Psoas muscle (tissue), 8 donors: ENCODE measurements around the gene ATMIN. TPM values are rescaled to one million over a fixed set of nuclear protein-coding genes. Genes with fewer than 3 reads are reported as not detected.

Source experiments
- ATAC-seq, 4 donors: fragments of 200-7000 bp; cut with Tn5 transposase; one replicate each; pipeline ENCODE4 v1.9.1; 2020; ENCODE audit warnings: moderate library complexity in 3 of 4, mild to moderate bottlenecking in 2 of 4
- DNase-seq, 2 donors: peaks; one replicate each; pipeline ENCODE4 v3.0.0-alpha.2; 2020
- H3K27ac ChIP-seq: fragments of 200-600 bp; one replicate; pipeline ENCODE4 v1.8.0; 2022
- H3K27me3 ChIP-seq, 3 donors: fragments of 200-600 bp in 1 of 3; one replicate each; pipeline versions ENCODE4 v1.6.1 to v1.8.0; 2013 to 2022; ENCODE audit warnings: low read length in 2 of 3, mild to moderate bottlenecking in 2 of 3, moderate library complexity in 1 of 3; ENCODE audit not compliant: insufficient read depth in 3 of 3
- H3K36me3 ChIP-seq, 2 donors: fragments of 200-600 bp in 1 of 2; one replicate each; pipeline versions ENCODE4 v1.6.1 to v1.8.0; 2013 to 2022; ENCODE audit warnings: low read depth in 1 of 2, mild to moderate bottlenecking in 1 of 2, moderate library complexity in 1 of 2; ENCODE audit not compliant: insufficient read depth in 1 of 2
- H3K4me1 ChIP-seq: fragments of 200-600 bp; one replicate; pipeline ENCODE4 v1.8.0; 2022
- H3K4me3 ChIP-seq: fragments of 200-600 bp; one replicate; pipeline ENCODE4 v1.8.0; 2022; ENCODE audit warnings: mild to moderate bottlenecking
- H3K9me3 ChIP-seq: fragments of 200-600 bp; one replicate; pipeline ENCODE4 v1.8.0; 2022
- CTCF ChIP-seq: fragments of 200-600 bp; IDR thresholded peaks from one replicate; pipeline ENCODE4 v1.8.0; 2022; ENCODE audit warnings: antibody characterized with exemption
- WGBS, 3 donors: extraction: QIAGEN DNeasy Blood & Tissue Kit; methylation state at CpG; one replicate each; pipeline versions ENCODE4 v1.1.6 to v1.1.7; 2013; 5-methylcytosine and 5-hydroxymethylcytosine counted together
- intact Hi-C, 2 donors: fragments of 100-400 bp; cut with DNase I; formaldehyde crosslinking; loops; one replicate each; pipeline versions ENCODE4 v1.11.0 to v1.14.2; 2022
- polyA plus RNA-seq, 3 donors: library from polyadenylated mRNA; stranded (reverse); fragments of 200-250 nt; gene quantifications; one replicate each; pipeline ENCODE4 v1.2.3, GENCODE V29; 2013
- total RNA-seq, 4 donors: library from RNA; stranded (reverse); fragmentation: NEBNext Ultra II Directional in 2 of 4; extraction: Animal tissue kit (Norgen Biotek cat#: 25700) in 2 of 4; gene quantifications; one replicate each; pipeline versions ENCODE4 v1.2.1 to v1.2.4, GENCODE V29; 2021 to 2023
- donor health status: healthy with polysubstance abuse.
- donor health status: DM: no; HTN: no; CAD: no; lungs with moderate emphysema.
- donor health status: Bipolar disorder and iron deficiency.
- donor health status: healthy.
- donor health status: DM: yes; HTN: yes; CAD: no.
- donor health status: DM: no; HTN: no; CAD: no.
- donor health status: DM: no; HTN: no; CAD: no.
- donor health status: DM: yes; HTN: yes; CAD: no.

The ATMIN gene
- total and polyA plus RNA-seq, 7 donors = 20.0 to 43.2 (median 28.8) TPM

DNA sequence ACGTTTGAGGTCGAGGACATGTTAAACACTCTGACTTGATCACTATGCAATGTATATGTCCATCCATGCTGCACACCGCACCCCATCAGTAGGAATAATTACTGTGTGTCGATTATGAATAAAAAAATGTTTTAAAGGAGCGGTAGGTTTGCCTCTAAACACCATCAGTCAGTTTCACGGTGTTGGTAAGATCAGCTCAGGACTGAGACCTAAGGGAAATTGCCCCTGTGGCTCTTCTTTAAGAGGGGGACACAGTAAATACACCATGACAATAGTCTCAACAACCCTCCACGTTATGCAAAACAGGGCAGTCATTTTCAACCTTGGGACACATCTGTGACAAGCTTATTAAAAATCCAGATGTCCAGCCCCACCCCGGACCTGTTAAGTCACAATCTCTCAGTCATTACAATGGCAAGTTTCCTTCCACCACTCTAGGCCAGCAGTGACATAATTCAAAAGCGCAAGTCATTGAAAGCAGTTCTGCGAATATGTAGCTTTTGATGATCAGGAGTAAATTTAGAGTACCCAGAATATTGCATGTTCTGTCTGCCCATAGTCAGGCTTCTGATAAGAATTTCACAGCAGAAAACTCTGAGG lies 1.2 kb downstream of the ATMIN start:
- WGBS, 3 donors = 19 to 21% (median 19%) methylated on average over 10 of the region's 10 CpGs
- peak overlapping the region; percentile 92 for H3K4me3 ChIP-seq
- peak in 1 of 4 donors; percentile 46 for ATAC-seq
- H3K27ac ChIP-seq = peak overlapping the region; percentile 80
- no peaks in the 10 kb centered on the region for H3K9me3 ChIP-seq
- no peaks in the 10 kb centered on the region for H3K27me3 ChIP-seq
- no peak for DNase-seq
- intact Hi-C loops = loop anchor here (5.0 to 10.0 kb wide), 4 partner anchors 40 to 698 kb away; partner anchors contain the start of genes C16orf46 (in 2 of the 2) and GCSH (in 1 of the 2)
- no peak for TF ChIP-seq CTCF
- H3K36me3 ChIP-seq = peaks cover 0 to 30% of the 10 kb centered on the region in 2 donors
- peaks cover 19% of the 10 kb centered on the region for H3K4me1 ChIP-seq

DNA sequence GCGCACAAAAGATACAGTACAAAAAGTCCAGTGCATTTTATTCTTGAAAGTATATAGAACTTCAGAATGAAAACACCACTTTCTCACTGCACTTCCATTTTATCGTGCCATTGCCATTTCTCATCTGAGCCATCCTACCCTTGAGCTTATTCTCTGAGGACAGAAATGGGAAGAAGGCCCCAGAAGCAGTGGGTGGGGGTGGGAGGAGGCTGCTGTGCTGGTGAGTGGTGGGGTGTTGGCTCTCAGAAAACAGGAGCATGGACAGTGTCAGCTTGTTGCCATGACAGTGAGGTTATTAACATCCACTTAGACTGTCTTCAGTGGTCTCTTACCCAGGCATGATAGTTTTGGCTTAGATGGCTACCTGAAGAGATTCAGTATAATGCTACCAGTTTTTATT lies 4.5 kb downstream of the ATMIN start:
- intact Hi-C loops = no loop called here
- H3K27ac ChIP-seq = no peak overlapping the region
- 89 to 97% (median 91%) methylated on average over 2 of the region's 2 CpGs for WGBS, 3 donors
- no peak for ATAC-seq
- no peak overlapping the region for H3K4me3 ChIP-seq
- no peak for DNase-seq
- no peak for TF ChIP-seq CTCF
- peaks cover 11 to 63% of the 10 kb centered on the region in 2 donors for H3K36me3 ChIP-seq
- H3K9me3 ChIP-seq = no peaks in the 10 kb centered on the region
- H3K4me1 ChIP-seq = peaks cover 19% of the 10 kb centered on the region
- no peaks in the 10 kb centered on the region for H3K27me3 ChIP-seq

GRCh38 chr16:81040842-81041241 lies 5.2 kb downstream of the ATMIN start:
- intact Hi-C loops = no loop called here
- WGBS, 3 donors = 87 to 90% (median 90%) methylated on average over 5 of the region's 5 CpGs
- Histone ChIP-seq H3K4me3 (no peak overlapping the region), H3K27ac (no peak overlapping the region), H3K9me3 (no peaks in the 10 kb centered on the region), H3K4me1 (peaks cover 19% of the 10 kb centered on the region), H3K36me3 (peaks cover 11 to 70% of the 10 kb centered on the region in 2 donors), H3K27me3 (no peaks in the 10 kb centered on the region)
- ATAC-seq (no peak), DNase-seq (no peak)
- no peak for TF ChIP-seq CTCF

DNA sequence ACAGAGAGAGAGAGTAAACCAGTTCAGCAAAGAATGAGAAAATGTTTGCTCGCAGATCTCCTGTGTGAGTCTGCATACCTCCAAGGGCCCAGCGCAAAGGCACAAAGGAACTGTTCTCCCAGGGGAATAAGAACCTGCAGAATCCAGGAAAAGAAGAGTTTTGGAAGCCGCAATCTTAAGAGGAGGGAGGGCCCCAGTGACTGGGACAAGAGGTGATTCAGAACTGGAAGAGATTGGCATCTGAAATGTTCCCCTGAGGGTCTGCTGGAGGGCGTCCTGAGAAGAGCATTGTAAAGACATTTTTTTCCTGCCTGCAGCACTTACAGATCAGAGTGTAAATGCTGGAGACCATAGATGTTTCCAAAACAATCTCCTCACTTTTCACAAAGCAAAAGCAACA lies 6.1 kb downstream of the ATMIN start:
- DNase-seq (no peak), ATAC-seq (no peak)
- Histone ChIP-seq H3K4me1 (peaks cover 16% of the 10 kb centered on the region), H3K36me3 (peaks cover 11 to 73% of the 10 kb centered on the region in 2 donors), H3K27me3 (no peaks in the 10 kb centered on the region), H3K4me3 (no peak overlapping the region), H3K27ac (no peak overlapping the region), H3K9me3 (no peaks in the 10 kb centered on the region)
- WGBS, 3 donors = 83 to 87% (median 86%) methylated on average over 4 of the region's 4 CpGs
- intact Hi-C loops = no loop called here
- no peak for TF ChIP-seq CTCF

DNA sequence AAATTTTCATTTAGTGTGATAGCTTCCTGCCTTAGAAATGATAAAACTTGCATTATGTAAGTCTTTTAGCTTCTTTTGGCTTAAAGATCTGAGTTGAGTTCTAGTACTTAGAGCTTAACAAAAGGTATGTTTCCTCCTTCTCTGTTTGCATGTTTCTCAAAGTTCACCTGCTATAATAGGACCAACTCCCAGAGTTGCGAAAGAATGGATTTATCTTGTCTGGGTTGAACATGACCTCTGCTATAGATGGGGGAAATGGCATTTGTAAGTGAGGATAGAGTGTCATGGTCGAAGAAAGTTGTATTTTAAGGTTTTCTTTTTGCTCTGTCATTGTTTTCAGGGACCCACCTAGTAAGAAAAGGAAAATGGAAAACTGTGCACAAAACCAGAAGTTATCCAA lies 7.2 kb downstream of the ATMIN start:
- Histone ChIP-seq H3K4me1 (peaks cover 4% of the 10 kb centered on the region), H3K27me3 (no peaks in the 10 kb centered on the region), H3K4me3 (no peak overlapping the region), H3K27ac (no peak overlapping the region), H3K9me3 (no peaks in the 10 kb centered on the region), H3K36me3 (peaks cover 11 to 64% of the 10 kb centered on the region in 2 donors)
- intact Hi-C loops = no loop called here
- ATAC-seq (no peak), DNase-seq (no peak)
- 96 to 98% (median 97%) methylated on average over 2 of the region's 2 CpGs for WGBS, 3 donors
- no peak for TF ChIP-seq CTCF
